GM18519 (cell line): ENCODE measurements around the gene KCNMA1.

ENCODE experiments used
- ATAC-seq: cut with Tn5 transposase; IDR thresholded peaks from one replicate; pipeline ENCODE4 v1.9.1; 2021; ENCODE audit warnings: mild to moderate bottlenecking, moderate library complexity; ENCODE audit not compliant: unreplicated experiment, low FRiP score

KCNMA1 gene

DNA sequence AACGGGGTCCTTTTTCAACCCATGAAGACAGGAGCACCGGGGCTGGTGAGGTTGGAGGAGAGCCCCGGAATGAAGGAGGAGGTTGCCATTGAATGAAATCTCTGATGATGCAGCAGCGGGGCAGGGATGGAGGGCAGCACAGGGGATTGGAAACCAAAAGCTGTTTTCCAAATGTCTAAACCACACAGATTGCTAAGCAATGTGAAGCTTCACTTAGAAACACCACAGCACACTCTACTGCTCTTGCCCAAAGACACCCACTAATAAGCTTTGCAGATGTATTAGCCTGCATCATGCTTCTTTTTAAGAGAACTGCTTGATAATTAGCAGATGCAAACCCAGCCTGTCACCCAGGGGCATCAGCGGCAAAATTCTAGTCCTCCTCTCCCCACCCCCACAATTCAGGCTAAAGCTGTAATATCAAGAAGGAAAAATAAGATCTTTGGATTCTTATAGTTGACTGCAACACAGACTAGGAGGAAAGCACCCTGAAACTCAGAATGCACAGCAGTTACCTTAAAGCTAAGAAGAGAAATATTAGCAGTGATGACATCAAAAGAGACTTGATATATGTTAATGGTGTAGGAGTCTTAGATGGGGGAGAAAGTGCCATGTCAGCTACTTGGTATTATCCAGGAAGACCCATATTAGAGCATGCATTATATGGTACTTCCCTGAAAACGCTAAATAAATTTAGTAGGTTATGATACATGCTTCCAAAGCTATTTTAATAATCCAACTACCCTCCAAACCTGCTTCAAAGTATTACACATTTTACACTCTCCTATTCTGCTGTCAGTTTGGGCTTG is 666.7 kb downstream of the KCNMA1 start:
- ATAC-seq = no peak

DNA sequence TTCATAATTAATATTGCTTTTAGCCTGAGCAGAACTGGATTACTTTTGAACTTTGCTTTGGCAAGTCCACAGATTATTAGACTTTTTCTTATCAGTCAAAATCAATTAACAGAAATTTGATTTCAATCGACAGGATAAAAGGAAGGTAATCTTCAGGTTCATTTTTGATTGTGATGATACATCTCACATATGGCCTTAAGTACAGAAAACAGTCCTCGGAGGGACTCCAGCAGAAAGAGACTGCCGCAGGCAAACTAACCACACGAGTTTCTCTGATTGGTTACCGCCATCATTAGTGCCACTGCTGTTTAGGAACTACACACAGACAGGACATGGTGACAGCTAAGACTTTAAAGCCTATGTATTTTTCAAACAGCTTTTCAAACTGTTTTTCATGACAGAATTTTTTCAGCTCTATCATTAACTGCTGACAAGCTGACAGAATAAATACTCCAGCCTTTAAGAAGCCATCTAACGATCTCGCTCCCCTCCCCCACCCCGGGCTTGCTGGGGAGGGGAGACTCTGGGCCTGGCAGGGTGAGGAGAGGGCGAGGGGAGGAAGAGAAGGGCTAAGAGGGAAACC is 668.2 kb downstream of the KCNMA1 start:
- no peak for ATAC-seq

DNA sequence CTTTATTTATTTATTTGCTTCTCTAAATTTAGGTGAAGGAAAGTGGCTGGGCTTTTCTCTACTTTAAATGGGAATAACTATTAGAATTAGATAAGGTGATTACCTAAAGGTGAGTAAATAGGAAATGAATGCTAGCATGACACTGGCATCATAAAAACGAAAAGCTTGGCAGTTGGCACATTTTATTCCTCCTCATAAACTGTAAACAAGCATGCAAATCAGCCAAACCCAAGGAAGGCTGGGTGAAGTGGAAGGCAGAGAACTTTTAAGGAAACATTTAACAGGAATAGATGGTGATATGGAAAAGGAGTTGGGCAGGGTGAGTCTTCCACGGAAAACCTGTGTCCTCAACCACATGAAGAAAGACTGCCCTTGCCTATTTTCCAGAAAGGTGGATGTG is 669.1 kb downstream of the KCNMA1 start:
- no peak for ATAC-seq

DNA sequence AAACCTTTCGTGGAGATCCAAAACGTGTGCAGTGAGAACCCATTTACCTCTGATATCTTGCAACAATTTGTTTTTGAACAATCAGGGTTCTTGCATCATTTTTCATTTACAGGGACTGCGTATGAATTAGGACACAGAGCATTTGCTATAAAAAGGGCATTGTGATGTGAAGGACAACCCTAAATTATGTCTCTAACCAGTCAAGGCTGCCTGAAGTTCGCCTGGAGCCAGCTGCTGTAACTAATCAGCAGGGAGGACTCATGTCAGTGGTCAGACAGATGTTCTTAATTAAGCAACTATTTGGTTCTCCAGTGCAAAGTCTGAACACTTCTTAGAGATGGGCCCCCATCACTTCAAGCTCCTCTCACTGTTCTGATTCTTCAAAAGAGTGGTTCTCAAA is 674.8 kb downstream of the KCNMA1 start:
- no peak for ATAC-seq

DNA sequence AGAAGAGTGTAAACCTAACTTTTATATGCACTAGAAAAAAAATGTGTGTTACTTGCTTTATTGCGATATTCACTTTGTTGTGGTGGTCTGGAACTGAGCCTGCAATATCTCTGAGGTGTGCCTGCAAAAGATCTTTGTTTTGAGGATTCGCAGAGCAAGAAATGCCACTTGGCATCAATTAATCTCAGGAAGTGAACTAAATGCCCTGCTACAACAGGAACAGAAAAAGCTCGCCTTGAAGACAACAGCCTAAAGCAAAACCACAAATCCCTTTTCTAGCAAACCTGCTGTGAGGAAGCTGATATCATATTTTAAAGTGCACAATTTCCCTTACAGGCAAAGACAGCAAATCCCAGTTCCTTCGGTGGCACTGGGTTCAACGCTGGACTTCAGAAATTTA is 675.8 kb downstream of the KCNMA1 start:
- no peak for ATAC-seq

DNA sequence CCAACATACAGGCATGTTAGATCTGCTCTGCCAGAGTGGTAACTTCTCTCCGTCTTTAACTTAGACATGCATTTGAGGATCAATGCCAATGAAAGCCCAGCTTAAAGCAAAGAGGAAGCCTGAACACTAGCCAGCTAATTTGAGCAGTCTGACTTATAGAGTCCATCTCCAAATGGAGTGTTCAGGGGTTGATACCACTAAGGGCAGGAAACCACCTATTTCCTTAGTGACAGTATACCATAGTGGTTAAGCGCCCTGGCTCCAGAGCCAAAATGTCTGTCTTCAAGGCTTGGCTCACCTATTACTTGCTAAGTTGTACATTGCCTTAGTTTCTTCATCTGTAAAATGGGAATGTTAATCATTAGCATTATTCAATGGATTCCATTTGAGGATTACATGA is 678.5 kb downstream of the KCNMA1 start:
- no peak for ATAC-seq

DNA sequence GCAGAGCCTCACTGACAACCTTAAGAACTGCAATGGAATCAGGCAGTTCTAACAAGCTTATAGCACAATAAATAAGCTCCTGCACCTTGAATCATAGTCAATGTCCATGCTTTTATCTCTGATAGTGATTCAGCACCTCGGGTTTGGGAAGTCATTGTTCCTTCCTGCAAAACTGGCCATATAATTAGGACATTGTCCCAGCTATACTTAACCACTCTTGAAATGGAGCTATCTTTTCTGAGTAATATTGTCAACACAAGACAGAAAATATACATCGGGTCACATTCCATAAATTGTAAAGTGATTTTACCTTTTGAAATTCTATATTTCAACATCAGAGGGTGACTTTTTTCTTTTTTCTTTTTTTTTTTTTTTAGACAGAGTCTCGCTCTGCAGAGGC is 682.8 kb downstream of the KCNMA1 start:
- no peak for ATAC-seq

DNA sequence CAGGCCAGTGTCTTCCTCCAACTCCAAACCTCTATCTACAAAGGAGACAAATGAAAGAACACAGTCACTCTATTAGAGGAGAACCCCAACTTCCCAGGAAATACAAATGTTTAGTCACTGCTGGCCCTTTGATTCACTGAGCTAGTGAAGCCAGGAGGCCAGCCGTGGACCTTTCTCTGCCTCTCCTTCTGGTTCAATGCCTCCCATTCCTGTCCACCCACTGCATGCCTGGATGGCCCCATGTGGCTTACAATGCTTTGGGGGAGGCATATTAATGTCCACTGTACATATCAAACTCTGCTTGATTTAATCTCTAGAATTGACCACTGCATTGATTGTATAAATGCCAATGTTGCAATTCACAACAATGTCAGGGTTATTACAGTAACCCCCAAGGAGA is 687.3 kb downstream of the KCNMA1 start:
- no peak for ATAC-seq

DNA sequence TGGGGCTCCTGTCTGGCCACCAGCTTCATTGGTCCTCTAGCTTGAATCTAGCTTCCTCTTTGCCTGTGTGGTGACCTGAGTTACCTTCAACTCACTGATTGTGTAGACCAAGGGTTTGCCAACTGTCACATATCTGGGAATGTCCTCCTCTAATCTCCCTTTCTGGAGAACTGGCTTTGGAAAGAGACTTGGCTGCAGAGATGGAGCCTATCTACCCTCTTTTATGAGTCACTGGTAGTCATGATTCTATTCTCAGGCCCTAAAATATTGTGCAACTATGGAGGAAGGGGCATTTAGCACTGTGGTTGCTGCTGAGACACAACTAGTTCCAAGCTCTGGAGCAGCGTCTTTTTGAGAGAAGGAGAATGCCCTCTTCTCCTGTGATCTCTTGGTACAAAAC is 691.3 kb downstream of the KCNMA1 start:
- no peak for ATAC-seq

DNA sequence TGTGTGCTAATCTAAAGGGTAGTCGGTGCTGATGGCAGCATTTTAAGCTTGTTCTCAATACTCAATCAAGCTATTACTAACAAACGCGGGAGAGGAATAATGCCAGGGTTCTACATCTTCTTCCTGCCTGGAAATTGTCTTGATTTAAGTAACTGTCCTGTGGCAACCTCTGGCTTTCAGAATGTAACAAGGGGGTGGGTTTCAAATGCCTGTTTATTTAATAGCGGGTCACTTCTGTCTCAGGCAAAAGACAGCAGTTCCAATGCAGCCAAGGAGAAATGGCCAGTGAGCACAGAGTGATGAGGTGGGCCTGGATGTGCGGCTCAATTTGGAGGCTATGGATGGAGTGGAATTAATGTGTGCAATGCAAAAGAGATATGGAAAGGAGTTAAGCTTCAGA is 692.4 kb downstream of the KCNMA1 start:
- ATAC-seq = no peak

DNA sequence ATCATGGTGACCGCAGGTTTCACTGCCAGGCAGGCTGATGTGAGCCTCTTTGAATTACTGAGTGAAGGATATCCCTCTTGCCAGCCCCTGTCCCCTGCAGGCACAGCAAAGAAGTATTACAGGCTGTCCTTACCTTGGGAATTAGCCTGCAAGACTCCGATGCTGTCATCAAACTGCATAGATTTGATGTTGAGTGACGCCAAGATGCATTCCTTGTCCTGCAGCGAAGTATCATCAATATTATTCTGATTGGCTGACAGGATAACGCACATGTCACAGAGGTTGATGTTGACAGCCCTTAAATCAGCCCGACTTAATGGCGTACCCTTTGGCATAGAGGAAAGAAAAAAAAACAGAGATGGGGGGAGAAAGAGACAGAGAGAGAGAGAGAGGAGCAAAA is 693.0 kb downstream of the KCNMA1 start:
- no peak for ATAC-seq

DNA sequence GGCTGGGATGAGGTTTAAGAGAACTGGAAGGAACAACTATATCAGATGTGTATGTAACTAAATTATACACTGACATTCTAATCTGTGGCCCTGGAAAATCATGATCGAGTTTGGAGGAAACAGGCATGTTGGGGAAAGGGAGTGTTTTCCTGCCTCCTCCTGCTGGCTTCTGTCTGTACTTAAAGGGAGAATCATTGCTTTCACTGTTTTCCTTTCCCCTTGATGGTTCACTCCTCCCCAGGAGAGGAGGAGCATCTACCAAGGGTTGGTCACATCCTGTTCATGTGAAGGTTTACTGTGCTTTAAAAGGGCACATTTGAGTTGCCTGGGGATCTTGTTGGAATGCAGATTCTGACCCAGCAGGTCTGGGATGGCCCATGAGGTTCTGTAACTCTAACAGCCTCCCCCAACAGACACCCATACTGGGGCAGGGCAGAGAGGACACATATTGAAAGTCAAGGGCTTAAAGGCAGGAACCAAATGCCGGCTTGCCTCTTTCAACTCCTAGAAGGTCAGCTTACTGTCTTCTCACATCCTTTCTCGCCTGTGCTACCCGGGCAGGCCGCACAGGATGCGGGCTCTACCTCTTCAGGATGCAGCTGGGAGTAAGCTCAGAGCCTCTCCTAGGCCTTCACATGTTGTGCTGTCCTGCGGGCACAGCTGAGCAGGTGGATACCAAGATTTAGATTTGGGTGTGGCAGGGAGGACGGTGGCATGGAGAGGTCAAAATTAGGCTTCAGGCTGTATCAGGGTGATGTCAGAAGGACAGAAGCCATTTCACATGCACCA is 694.8 kb downstream of the KCNMA1 start:
- ATAC-seq = no peak

DNA sequence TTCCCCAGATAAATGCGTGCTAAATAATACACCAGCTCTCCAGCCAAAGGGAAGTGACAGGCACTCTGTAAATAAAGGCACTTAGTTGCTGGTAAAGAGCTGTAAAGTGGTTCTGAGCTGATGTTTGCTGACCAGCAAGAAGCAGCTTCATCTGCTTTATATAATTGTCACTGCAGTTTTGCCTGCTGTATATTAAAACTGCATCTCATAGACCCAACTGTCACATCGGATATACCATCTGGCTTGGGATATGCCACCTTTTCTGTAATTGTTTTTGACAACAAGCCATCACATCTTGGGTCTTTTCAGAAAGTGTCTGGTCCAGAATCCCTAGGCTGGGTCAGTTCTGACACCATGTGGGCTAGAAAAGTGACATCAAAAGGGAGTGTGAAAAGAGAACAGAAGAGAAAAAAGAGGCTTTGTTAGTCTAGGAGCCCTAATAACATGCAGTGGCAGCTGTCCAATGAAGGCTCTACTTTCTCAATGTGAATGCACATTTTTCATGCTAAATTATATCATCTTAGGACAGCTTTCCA is 697.6 kb downstream of the KCNMA1 start:
- ATAC-seq = no peak

DNA sequence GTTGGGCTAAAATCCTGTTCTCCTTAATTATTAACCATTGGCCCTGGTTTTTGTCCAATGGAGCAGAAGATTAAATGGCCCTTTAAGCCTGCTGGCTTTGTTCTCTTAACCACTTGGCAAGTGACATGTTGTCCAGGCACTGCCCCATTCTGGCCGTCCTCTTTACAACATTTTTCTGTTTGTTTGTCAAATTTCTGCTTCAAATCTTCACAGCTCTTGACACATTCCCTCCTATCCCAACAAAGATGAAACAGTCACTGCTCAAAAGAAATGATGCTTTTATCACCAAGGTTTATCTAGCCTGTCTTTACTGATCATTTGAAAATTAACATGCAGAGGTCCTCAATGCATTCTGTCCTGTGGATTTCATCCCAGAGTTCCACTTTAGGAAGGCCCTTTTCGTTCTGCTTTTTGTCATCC is 700.4 kb downstream of the KCNMA1 start:
- ATAC-seq = no peak

DNA sequence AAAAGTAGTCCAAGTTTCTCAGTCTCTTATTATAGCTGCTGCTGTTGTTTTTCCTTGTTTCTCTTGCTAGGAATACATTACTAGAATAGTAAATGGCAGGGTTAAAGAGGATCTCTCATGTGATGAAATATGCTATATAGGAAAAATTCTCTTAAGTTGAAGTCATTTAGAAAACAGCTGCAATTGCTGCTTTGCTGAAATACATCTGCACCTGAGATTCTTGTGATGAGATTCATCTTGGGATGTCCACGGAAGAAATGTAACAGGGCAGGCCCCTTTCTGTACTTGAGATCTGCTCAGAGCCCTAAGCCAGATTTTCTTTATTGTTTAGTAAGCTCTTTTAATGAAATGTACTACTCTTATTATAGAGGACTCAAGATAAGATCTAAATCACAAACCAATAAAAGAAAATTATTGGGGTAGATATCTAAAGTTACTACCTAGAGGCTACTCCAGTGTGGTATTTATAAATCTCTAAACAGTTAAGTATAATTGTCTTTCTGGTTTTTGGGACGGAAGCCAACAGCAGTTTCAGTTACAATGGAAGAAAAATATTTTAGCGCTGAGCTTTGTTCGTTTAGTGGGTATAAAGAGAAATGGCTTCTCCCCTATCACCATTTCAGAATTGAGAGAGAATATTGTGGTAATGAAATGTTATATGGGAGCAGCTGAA is 701.5 kb downstream of the KCNMA1 start:
- no peak for ATAC-seq

DNA sequence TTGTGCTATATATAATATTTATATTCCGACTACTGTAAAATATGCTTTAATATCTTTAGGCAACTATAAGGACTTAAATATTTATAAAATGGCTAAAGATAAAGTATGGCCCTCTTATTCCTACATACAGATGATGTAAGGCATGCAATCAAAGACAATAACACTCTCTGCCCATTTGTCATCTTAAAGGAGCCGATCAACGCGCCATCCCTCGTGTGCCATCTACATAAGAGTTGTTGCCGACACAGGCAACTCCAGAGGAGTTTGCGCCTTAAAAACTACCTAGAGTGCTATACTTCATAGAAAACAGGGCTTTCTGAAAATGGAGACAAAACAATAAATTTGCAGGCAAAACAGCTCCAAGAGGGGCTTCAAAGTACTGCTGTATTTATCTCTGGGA is 709.0 kb downstream of the KCNMA1 start:
- no peak for ATAC-seq

DNA sequence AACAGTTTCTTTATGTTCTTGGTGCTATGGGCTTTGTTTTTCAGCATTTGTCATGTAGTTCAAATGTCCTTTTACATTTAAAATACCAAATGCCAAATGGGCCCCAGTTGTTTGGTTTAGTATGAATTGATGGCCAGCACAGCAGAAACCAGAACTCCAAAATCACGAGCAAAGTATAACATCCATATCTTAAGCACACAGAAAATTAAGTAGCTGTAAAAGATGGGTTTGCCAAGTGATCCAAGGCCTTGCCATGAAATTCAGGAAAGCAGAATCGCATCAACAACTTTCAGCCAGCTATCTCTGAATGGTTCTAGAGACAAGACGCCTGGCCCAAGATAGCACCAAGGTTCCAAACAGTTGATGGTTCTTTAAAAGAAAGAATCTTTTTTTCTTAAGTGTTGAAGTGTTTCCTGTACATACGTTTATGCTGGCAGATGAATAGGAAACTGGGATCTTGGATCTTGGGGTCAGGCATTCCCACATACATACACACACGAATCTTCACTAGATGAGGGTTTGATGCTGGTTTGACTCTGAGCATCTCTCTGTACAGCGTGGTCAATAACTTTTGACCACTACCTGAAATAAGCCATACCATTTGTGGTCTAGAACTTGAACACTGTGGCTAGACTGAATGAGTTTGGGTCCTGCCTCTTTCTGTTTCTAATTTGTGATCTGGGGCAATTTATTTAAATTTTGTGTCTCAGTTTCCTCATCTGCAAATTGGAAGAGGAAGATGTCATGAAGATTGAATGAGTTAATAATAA is 711.8 kb downstream of the KCNMA1 start:
- ATAC-seq = no peak

DNA sequence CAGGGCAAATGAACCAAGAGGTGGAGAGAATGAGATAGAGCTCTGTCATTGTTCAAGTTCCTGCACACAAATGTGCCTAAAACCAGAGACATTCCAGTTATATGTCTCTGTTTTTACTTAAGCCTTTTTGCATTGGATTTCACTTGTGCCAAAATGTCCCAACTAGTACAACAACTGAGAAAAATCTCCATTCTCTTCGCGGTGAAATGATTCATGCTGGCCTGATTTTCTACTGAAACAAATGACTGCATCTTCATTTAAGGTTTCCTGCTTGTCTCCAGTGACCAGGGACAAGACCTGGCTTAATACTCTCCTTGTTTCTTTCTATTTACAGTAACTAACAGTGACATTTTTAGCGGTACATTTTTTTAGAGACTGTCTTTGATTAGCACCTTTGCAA is 714.9 kb downstream of the KCNMA1 start:
- no peak for ATAC-seq

DNA sequence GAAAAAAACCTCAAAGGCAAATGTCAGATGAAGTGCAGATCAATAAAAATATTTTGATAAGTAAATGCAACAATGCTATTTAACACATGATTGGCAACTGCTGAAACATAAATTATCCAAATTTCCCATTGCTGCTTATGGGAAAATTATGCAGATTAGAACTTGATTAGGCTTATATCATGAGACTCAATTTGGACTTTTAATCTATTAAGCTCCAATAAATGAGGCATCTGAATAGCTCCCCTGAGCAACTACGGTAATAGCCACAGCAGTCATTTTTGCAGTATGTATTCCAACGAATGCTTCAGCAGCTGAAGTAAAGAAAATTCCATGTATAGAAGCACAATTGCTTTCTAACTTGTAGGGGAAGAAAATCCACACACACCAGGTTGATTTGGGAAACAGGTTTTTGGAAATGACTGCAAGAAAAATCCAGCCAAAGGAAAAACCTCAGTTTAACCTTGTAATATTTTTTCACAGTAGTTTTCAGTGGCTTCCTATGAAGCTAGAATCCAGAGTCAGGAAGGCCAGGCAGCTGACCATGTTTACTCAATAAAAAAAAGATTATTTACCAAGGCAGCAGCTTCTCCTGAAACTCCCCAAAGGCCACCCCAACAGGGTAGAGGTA is 716.1 kb downstream of the KCNMA1 start:
- ATAC-seq = no peak

DNA sequence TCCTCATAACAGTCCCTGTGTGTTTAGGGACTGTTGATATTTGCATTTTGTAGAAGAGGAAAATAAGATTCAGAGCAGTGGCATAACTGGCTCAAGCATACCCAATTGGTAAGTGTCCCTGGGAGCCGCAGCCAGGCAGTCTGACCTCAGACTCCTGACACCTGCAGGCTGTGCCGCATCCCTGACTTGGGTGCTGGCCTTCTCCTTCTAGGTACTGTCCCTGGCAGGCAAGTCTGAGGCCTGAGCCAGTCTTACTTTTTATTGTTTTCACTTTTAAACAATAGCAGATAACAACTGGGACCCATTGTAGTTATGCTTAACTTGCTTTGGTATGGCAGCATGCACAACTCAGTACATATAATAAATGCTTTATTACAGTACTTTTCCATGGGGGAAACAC is 717.0 kb downstream of the KCNMA1 start:
- ATAC-seq = no peak
